Measurements from ENCODE around the gene GPC1. TPM values are rescaled to one million over a fixed set of nuclear protein-coding genes. Genes with fewer than 3 reads are reported as not detected.

Gene GPC1
- total RNA-seq, 1 experiment from 2014 or later = 32.0 TPM

- Histone ChIP-seq H3K27me3 (ENCODE audit: control insufficient read depth, insufficient read depth, low read length) (no peaks in the 10 kb centered on the region), H3K36me3 (replicated peaks; ENCODE audit: control insufficient read depth, insufficient read depth, low read length) (no peaks in the 10 kb centered on the region), H3K4me3 (ENCODE audit: insufficient read depth, low read depth, low read length) (no peak overlapping the region)
- peak; percentile 49 for DNase-seq
These were observed 32.7 kb upstream of the GPC1 start for GRCh38 chr2:240402566-240403272.

- Histone ChIP-seq H3K27me3 (ENCODE audit: control insufficient read depth, insufficient read depth, low read length) (no peaks in the 10 kb centered on the region), H3K4me3 (ENCODE audit: insufficient read depth, low read depth, low read length) (no peak overlapping the region), H3K36me3 (replicated peaks; ENCODE audit: control insufficient read depth, insufficient read depth, low read length) (no peaks in the 10 kb centered on the region)
- DNase-seq = no peak
These were observed 31.9 kb upstream of the GPC1 start for GRCh38 chr2:240403396-240404104.

- Histone ChIP-seq H3K27me3 (ENCODE audit: control insufficient read depth, insufficient read depth, low read length) (no peaks in the 10 kb centered on the region), H3K36me3 (replicated peaks; ENCODE audit: control insufficient read depth, insufficient read depth, low read length) (no peaks in the 10 kb centered on the region), H3K4me3 (ENCODE audit: insufficient read depth, low read depth, low read length) (no peak overlapping the region)
- DNase-seq = no peak
These were observed 31.1 kb upstream of the GPC1 start for GRCh38 chr2:240404174-240404852.

GRCh38 chr2:240405133-240405532, 30.3 kb upstream of the GPC1 start:
- no peaks in the 10 kb centered on the region for H3K27me3 ChIP-seq (ENCODE audit: control insufficient read depth, insufficient read depth, low read length)
- DNase-seq = no peak
- H3K4me3 ChIP-seq (ENCODE audit: insufficient read depth, low read depth, low read length) = no peak overlapping the region
- H3K36me3 ChIP-seq (replicated peaks; ENCODE audit: control insufficient read depth, insufficient read depth, low read length) = no peaks in the 10 kb centered on the region

GRCh38 chr2:240405684-240406313, 29.7 kb upstream of the GPC1 start:
- H3K27me3 ChIP-seq (ENCODE audit: control insufficient read depth, insufficient read depth, low read length) = no peaks in the 10 kb centered on the region
- no peak overlapping the region for H3K4me3 ChIP-seq (ENCODE audit: insufficient read depth, low read depth, low read length)
- peak; percentile 32 for DNase-seq

GRCh38 chr2:240407090-240407489, 28.4 kb upstream of the GPC1 start:
- H3K4me3 ChIP-seq (ENCODE audit: insufficient read depth, low read depth, low read length) = no peak overlapping the region
- no peaks in the 10 kb centered on the region for H3K36me3 ChIP-seq (replicated peaks; ENCODE audit: control insufficient read depth, insufficient read depth, low read length)
- no peaks in the 10 kb centered on the region for H3K27me3 ChIP-seq (ENCODE audit: control insufficient read depth, insufficient read depth, low read length)
- DNase-seq = no peak

More at GRCh38 chr2:240405684-240406313, 29.7 kb upstream of the GPC1 start:
- no peaks in the 10 kb centered on the region for H3K36me3 ChIP-seq (replicated peaks; ENCODE audit: control insufficient read depth, insufficient read depth, low read length)

GRCh38 chr2:240410004-240410403, 25.5 kb upstream of the GPC1 start:
- DNase-seq = no peak
- Histone ChIP-seq H3K27me3 (ENCODE audit: control insufficient read depth, insufficient read depth, low read length) (no peaks in the 10 kb centered on the region), H3K4me3 (ENCODE audit: insufficient read depth, low read depth, low read length) (no peak overlapping the region), H3K36me3 (replicated peaks; ENCODE audit: control insufficient read depth, insufficient read depth, low read length) (no peaks in the 10 kb centered on the region)

GRCh38 chr2:240410808-240411207, 24.7 kb upstream of the GPC1 start:
- no peaks in the 10 kb centered on the region for H3K27me3 ChIP-seq (ENCODE audit: control insufficient read depth, insufficient read depth, low read length)
- no peak overlapping the region for H3K4me3 ChIP-seq (ENCODE audit: insufficient read depth, low read depth, low read length)
- no peak for DNase-seq
- H3K36me3 ChIP-seq (replicated peaks; ENCODE audit: control insufficient read depth, insufficient read depth, low read length) = no peaks in the 10 kb centered on the region

GRCh38 chr2:240411261-240412160, 24.0 kb upstream of the GPC1 start:
- Histone ChIP-seq H3K27me3 (ENCODE audit: control insufficient read depth, insufficient read depth, low read length) (no peaks in the 10 kb centered on the region), H3K4me3 (ENCODE audit: insufficient read depth, low read depth, low read length) (no peak overlapping the region), H3K36me3 (replicated peaks; ENCODE audit: control insufficient read depth, insufficient read depth, low read length) (no peaks in the 10 kb centered on the region)
- DNase-seq = no peak

GRCh38 chr2:240412211-240412861, 23.1 kb upstream of the GPC1 start:
- no peaks in the 10 kb centered on the region for H3K36me3 ChIP-seq (replicated peaks; ENCODE audit: control insufficient read depth, insufficient read depth, low read length)
- peak; percentile 80 for DNase-seq
- no peaks in the 10 kb centered on the region for H3K27me3 ChIP-seq (ENCODE audit: control insufficient read depth, insufficient read depth, low read length)
- H3K4me3 ChIP-seq (ENCODE audit: insufficient read depth, low read depth, low read length) = no peak overlapping the region

GRCh38 chr2:240412975-240413812, 22.3 kb upstream of the GPC1 start:
- no peak for DNase-seq
- no peak overlapping the region for H3K4me3 ChIP-seq (ENCODE audit: insufficient read depth, low read depth, low read length)
- no peaks in the 10 kb centered on the region for H3K27me3 ChIP-seq (ENCODE audit: control insufficient read depth, insufficient read depth, low read length)

GRCh38 chr2:240413813-240414429, 21.5 kb upstream of the GPC1 start:
- Histone ChIP-seq H3K27me3 (ENCODE audit: control insufficient read depth, insufficient read depth, low read length) (no peaks in the 10 kb centered on the region), H3K4me3 (ENCODE audit: insufficient read depth, low read depth, low read length) (no peak overlapping the region), H3K36me3 (replicated peaks; ENCODE audit: control insufficient read depth, insufficient read depth, low read length) (no peaks in the 10 kb centered on the region)
- DNase-seq = no peak

More at GRCh38 chr2:240412975-240413812, 22.3 kb upstream of the GPC1 start:
- H3K36me3 ChIP-seq (replicated peaks; ENCODE audit: control insufficient read depth, insufficient read depth, low read length) = no peaks in the 10 kb centered on the region

All from H7 (cell line).